Muscle of leg (tissue), 11 donors: ENCODE results near the gene IKZF2. TPM values are rescaled to one million over a fixed set of nuclear protein-coding genes. Genes with fewer than 3 reads are reported as not detected.

ENCODE experiments used
- DNase-seq: peaks from one replicate; pipeline ENCODE4 v3.0.0; 2013
- H3K27ac ChIP-seq: one replicate; pipeline ENCODE4 v1.5.1; 2013; ENCODE audit warnings: mild to moderate bottlenecking, low read length, control low read depth
- H3K27me3 ChIP-seq: one replicate; pipeline ENCODE4 v1.6.1; 2013; ENCODE audit warnings: low read length; ENCODE audit not compliant: control insufficient read depth, insufficient read depth
- H3K36me3 ChIP-seq: one replicate; pipeline ENCODE4 v1.6.1; 2013; ENCODE audit warnings: low read length; ENCODE audit not compliant: control insufficient read depth, insufficient read depth
- H3K4me1 ChIP-seq: one replicate; pipeline ENCODE4 v1.6.1; 2013; ENCODE audit warnings: low read length; ENCODE audit not compliant: control insufficient read depth, insufficient read depth
- H3K4me3 ChIP-seq: one replicate; pipeline ENCODE4 v1.5.1; 2013; ENCODE audit warnings: low read length, control low read depth
- H3K9me3 ChIP-seq: replicated peaks from 2 replicates; pipeline ENCODE4 v1.6.1; 2013; ENCODE audit warnings: low read depth, low read length; ENCODE audit not compliant: control insufficient read depth
- WGBS: methylation state at CpG from one replicate; pipeline ENCODE4 v1.1.5; 2013; ENCODE audit warnings: missing lambda C conversion rate; ENCODE audit not compliant: insufficient coverage; 5-methylcytosine and 5-hydroxymethylcytosine counted together
- polyA plus RNA-seq, 8 donors: library from polyadenylated mRNA; unstranded; fragments of 120-200 nt; gene quantifications; one replicate each; pipeline versions ENCODE4 v1.2.1 to v1.2.3, GENCODE V29; 2013; ENCODE audit warnings: inconsistent platforms in 1 of 8, low replicate concordance in 1 of 8; ENCODE audit not compliant: insufficient read length in 8 of 8, insufficient read depth in 1 of 8
- total RNA-seq: library from RNA; stranded (reverse); fragments of 120-200 nt; gene quantifications from one replicate; pipeline ENCODE4 v1.2.4, GENCODE V29; 2013

Gene IKZF2
- total and polyA plus RNA-seq, 9 donors, result 1.8 to 5.1 (median 3.0) TPM

GRCh38 chr2:213004197-213004821 is 147.1 kb downstream of the IKZF2 start:
- Histone ChIP-seq H3K27ac (no peak overlapping the region), H3K4me1 (no peaks in the 10 kb centered on the region)
- no CpG with 5 or more reads among the region's 5 CpGs for WGBS

GRCh38 chr2:213002383-213002782 is 149.0 kb downstream of the IKZF2 start:
- peaks cover 3% of the 10 kb centered on the region for H3K36me3 ChIP-seq
- no peak overlapping the region for H3K27ac ChIP-seq
- no peak for DNase-seq
- H3K9me3 ChIP-seq, result no peaks in the 10 kb centered on the region
- no peak overlapping the region for H3K4me3 ChIP-seq
- no peaks in the 10 kb centered on the region for H3K4me1 ChIP-seq
- no peaks in the 10 kb centered on the region for H3K27me3 ChIP-seq

More at GRCh38 chr2:213004197-213004821, 147.1 kb downstream of the IKZF2 start:
- no peak overlapping the region for H3K4me3 ChIP-seq
- H3K9me3 ChIP-seq, result no peaks in the 10 kb centered on the region
- peaks cover 5% of the 10 kb centered on the region for H3K36me3 ChIP-seq
- no peak for DNase-seq
- no peaks in the 10 kb centered on the region for H3K27me3 ChIP-seq

- DNase-seq, result no peak
- Histone ChIP-seq H3K27ac (no peak overlapping the region), H3K4me3 (no peak overlapping the region), H3K9me3 (no peaks in the 10 kb centered on the region), H3K36me3 (no peaks in the 10 kb centered on the region), H3K27me3 (no peaks in the 10 kb centered on the region), H3K4me1 (no peaks in the 10 kb centered on the region)
- no CpG with 5 or more reads among the region's 3 CpGs for WGBS
These were observed 150.0 kb downstream of the IKZF2 start for GRCh38 chr2:213001297-213001910.

GRCh38 chr2:212998626-212999359 is 152.6 kb downstream of the IKZF2 start:
- Histone ChIP-seq H3K9me3 (no peaks in the 10 kb centered on the region), H3K27me3 (no peaks in the 10 kb centered on the region), H3K36me3 (no peaks in the 10 kb centered on the region), H3K4me1 (no peaks in the 10 kb centered on the region), H3K27ac (no peak overlapping the region), H3K4me3 (no peak overlapping the region)
- WGBS, result no CpG with 5 or more reads among the region's 2 CpGs
- DNase-seq, result no peak

- H3K4me1 ChIP-seq, result no peaks in the 10 kb centered on the region
- WGBS, result 17% methylated on average over 1 of the region's 3 CpGs
These were observed 153.8 kb downstream of the IKZF2 start for GRCh38 chr2:212997526-212998020.

GRCh38 chr2:212995920-212996319 is 155.5 kb downstream of the IKZF2 start:
- peak; percentile 11 for DNase-seq
- Histone ChIP-seq H3K4me3 (no peak overlapping the region), H3K27ac (no peak overlapping the region), H3K4me1 (no peaks in the 10 kb centered on the region), H3K9me3 (no peaks in the 10 kb centered on the region), H3K27me3 (no peaks in the 10 kb centered on the region), H3K36me3 (no peaks in the 10 kb centered on the region)
- no CpG with 5 or more reads among the region's 2 CpGs for WGBS

More at GRCh38 chr2:212997526-212998020, 153.8 kb downstream of the IKZF2 start:
- DNase-seq, result no peak
- H3K27me3 ChIP-seq, result no peaks in the 10 kb centered on the region
- no peak overlapping the region for H3K4me3 ChIP-seq
- H3K27ac ChIP-seq, result no peak overlapping the region
- no peaks in the 10 kb centered on the region for H3K36me3 ChIP-seq
- no peaks in the 10 kb centered on the region for H3K9me3 ChIP-seq

- H3K4me1 ChIP-seq, result no peaks in the 10 kb centered on the region
- no peak for DNase-seq
- no peaks in the 10 kb centered on the region for H3K27me3 ChIP-seq
- no peaks in the 10 kb centered on the region for H3K36me3 ChIP-seq
- no peak overlapping the region for H3K4me3 ChIP-seq
- H3K27ac ChIP-seq, result no peak overlapping the region
- H3K9me3 ChIP-seq, result no peaks in the 10 kb centered on the region
These were observed 156.4 kb downstream of the IKZF2 start for GRCh38 chr2:212994976-212995375.

GRCh38 chr2:212991120-212991519 is 160.3 kb downstream of the IKZF2 start:
- H3K4me1 ChIP-seq, result no peaks in the 10 kb centered on the region
- H3K27me3 ChIP-seq, result no peaks in the 10 kb centered on the region
- no CpG with 5 or more reads among the region's 1 CpG for WGBS
- DNase-seq, result no peak
- no peak overlapping the region for H3K27ac ChIP-seq
- no peak overlapping the region for H3K4me3 ChIP-seq
- H3K9me3 ChIP-seq, result no peaks in the 10 kb centered on the region
- H3K36me3 ChIP-seq, result no peaks in the 10 kb centered on the region

GRCh38 chr2:212990697-212991096 is 160.7 kb downstream of the IKZF2 start:
- DNase-seq, result no peak
- no peaks in the 10 kb centered on the region for H3K36me3 ChIP-seq
- no CpG with 5 or more reads among the region's 1 CpG for WGBS
- no peaks in the 10 kb centered on the region for H3K9me3 ChIP-seq
- no peaks in the 10 kb centered on the region for H3K27me3 ChIP-seq
- H3K4me1 ChIP-seq, result no peaks in the 10 kb centered on the region
- no peak overlapping the region for H3K4me3 ChIP-seq
- no peak overlapping the region for H3K27ac ChIP-seq

- no peak overlapping the region for H3K4me3 ChIP-seq
- WGBS, result 82% methylated on average over 2 of the region's 4 CpGs
- no peak for DNase-seq
- H3K9me3 ChIP-seq, result no peaks in the 10 kb centered on the region
- no peak overlapping the region for H3K27ac ChIP-seq
- H3K4me1 ChIP-seq, result no peaks in the 10 kb centered on the region
- no peaks in the 10 kb centered on the region for H3K36me3 ChIP-seq
- H3K27me3 ChIP-seq, result no peaks in the 10 kb centered on the region
These were observed 163.9 kb downstream of the IKZF2 start for GRCh38 chr2:212987492-212987891.
